DMS53 (cell line): ENCODE results near the gene SEC62.

ENCODE experiments used
- DNase-seq: peaks from one replicate; lab custom pipeline; 2025; lab: John Stamatoyannopoulos, UW

SEC62 gene

DNA sequence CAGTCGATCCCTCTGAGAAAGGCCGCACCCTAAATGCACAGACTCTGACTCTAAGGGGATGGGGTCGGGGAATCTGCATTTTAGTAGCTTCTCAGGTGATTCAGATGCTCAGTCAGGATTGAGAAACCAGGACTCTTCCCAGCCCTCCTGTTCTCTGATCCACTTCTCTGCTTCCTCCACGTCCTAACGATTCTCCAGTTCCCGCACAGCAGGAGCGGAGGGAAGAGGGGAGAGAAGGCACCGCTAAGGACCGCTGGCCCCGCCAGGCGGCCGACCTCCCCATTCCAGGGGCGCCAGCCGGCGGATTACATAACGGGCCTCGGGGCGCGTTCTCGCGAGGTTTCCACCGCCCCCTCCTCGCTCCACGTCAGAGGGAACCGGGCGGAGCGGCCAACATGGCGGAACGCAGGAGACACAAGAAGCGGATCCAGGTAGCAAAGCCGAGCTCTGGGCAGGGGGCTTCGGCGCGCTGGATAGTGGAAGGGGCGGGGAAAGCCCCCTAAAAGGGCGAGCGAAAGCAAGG lies at the start of gene SEC62:
Gene SEC62 (plus strand): TSS at position 380 of the 523 bp plus-strand sequence. CDS start 16 bp downstream, at position 396.
- DNase-seq: peak; percentile 95

DNA sequence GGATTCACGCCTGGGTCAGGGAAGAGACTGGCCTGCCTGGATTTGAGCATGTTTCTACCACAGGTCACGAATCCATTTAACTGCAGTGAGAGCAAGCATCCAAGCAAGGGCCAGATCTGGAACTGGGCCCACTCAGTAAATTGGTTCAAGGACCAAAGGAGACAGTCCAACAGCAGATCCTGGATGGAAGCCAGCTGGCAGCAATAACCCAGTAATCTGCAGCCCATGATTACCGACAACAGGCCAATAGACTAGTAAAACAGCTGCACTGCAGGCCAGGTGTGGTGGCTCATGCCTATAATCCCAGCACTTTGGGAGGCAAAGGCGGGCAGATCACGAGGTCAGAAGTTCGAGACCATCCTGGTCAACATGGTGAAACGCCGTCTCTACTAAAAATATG lies 43.4 kb upstream of the SEC62 start:
- peak; percentile 11 for DNase-seq

GRCh38 chr3:169923831-169924230 lies 42.8 kb upstream of the SEC62 start:
- no peak for DNase-seq

GRCh38 chr3:169929830-169930519 lies 36.6 kb upstream of the SEC62 start:
- DNase-seq: peak; percentile 61

DNA sequence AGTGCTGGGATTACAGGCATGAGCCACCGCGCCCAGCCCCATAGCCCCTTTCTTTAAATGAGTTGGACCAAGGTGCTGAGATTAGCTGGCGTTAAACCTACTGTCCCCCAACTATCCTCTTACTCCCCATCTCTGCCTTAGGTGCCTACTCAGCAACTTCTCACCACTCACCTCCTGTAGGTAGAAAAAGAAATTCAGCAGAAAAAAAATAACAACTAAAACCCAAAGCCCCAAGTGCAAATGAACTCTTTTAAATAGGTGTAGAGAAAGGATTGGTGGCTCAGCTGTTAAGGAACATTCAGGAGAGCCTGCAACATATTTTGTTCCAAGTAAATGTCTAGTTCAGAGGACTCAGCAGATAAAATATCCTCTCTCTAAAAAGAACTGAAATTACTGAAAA lies 35.8 kb upstream of the SEC62 start:
- DNase-seq: no peak

- DNase-seq: no peak
Observed at GRCh38 chr3:169931747-169932520, 34.7 kb upstream of the SEC62 start.

DNA sequence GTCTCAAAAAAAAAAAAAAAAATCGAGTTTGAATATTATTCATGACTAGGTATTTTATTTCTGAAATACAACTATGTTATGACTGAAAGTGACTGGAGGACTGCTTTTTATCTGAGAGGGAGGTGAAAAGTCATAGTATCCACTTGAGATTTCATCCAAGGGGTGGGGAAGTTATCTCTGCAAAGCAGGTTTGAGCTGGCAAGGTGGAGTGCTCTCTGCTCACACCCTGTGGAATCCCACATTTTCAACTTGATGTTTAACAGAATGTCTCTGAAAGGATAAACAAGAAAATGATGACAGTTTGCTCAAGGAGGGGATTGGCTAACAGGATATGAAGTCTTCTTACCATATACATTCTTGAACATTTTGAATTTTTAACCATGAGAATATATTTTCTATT lies 27.3 kb upstream of the SEC62 start:
- peak; percentile 22 for DNase-seq

GRCh38 chr3:169939751-169940150 lies 26.9 kb upstream of the SEC62 start:
- no peak for DNase-seq

- peak; percentile 59 for DNase-seq
Observed at GRCh38 chr3:169940470-169941181, 26.0 kb upstream of the SEC62 start.

DNA sequence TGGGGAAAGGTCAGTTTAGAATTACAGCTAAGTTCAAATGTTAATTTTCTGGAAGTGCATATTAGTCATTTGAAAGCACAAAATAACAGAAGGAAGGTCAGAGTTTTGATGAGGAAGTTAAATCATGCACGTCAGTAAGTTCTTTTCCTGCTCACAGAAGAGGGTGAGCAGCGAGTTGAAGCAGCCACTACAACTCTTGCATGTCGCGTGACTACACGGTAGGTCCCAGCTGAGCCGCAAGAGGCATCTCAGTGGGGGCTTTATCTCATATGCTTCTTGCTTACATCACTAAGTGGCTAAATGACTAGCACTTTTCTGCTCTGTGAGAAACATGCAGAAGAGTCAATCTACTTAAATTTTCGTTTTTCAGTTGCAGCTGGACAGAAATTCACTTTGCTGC lies 21.3 kb upstream of the SEC62 start:
- peak; percentile 37 for DNase-seq

DNA sequence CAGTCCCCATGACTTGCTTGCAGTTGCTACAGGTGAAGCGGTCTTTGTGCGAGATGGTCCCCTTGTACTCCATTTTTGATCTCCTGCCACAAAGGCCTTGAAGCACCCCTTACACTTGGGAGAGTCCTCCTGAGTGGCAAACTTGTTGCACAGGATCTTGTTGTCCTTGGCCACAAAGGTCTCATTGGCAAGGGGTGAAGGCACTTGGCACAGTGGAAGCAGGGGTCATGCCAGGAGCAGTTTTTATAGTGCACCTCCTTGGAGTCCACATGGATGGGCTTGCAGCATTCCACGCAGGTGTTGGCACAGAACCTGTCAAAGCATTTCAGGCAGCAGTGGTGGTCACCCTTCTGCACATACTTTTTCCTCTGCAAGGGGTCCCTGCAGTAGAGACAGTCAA lies 20.3 kb upstream of the SEC62 start:
- DNase-seq: no peak

GRCh38 chr3:169948559-169949448 lies 17.8 kb upstream of the SEC62 start:
- DNase-seq: peak; percentile 88

DNA sequence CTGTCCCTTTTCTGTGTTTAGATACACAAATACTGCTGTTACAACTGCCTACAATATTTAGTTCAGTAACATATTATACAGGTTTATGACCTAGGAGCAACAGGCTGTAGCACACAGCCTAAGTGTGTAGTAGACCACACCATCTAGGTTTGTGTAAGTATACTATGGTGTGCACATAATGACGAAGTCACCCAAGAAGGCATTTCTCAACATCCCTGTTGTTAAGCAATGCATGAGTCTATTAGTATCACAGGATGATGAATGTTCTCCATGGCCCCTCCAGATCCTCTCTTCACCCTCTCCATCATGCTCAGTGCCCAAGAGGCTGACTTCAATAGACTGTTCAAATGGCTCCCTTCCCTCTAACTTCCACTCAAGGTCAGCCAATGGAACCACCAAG lies 14.6 kb upstream of the SEC62 start:
- DNase-seq: no peak

DNA sequence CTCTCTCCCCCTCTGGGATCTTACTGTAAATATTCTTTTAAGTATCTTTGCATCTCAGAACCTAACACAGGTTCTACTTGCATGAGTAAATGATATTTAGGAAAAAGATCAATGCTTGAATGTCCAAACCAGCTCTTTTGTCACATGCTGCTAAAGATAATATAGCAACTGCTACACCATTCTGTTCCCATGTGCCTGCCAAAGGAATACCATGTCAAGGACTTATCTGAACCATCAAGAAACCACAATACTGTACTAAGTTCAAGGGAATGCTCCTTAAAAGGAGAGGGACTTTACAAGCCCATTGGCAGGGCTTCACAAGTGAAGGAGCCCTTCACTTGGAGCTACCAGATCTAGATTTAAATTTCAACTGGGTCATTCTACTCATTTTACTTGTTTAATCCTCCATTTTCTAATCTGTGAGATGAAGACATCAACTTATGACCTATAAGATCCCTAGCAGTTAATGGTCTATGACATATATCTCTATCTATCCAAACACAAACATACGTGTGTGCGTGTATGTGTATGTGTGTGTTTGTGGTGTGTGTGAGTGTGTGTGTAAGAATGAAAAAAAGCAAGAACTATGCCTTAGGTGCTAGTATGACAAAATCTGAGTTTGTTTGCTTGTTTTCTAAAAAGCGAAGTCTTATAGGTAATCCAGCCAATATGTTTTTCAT lies 13.0 kb upstream of the SEC62 start:
- no peak for DNase-seq

DNA sequence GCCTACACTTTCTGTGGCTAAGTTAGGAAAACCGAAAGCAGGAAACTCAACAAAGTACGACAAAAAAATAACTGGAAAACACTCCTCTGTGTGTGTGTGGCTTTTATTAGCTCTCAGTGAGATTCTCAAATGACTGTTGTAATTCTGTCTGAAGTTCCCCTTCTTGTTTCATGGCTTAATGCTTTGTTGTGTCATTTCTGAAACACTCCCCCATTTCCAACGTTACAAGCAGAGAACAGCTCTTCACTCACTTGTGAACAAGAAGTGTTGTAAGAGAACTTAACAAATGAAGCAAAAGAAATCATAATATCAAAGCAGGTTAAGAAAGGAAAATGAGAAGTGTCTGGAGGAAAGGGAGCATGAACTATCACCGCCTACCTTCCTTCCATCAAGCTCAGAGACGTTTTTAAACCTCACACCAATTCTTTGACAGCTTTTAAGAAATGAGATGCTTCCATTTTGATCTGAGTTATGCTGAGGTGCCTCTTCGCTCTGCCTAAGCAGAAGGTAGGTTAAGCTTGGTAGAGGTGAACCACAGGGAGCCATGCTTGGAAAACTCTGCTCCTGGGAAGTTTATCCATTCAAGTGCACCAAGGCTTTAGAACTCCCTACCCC lies 12.4 kb upstream of the SEC62 start:
- DNase-seq: no peak

DNA sequence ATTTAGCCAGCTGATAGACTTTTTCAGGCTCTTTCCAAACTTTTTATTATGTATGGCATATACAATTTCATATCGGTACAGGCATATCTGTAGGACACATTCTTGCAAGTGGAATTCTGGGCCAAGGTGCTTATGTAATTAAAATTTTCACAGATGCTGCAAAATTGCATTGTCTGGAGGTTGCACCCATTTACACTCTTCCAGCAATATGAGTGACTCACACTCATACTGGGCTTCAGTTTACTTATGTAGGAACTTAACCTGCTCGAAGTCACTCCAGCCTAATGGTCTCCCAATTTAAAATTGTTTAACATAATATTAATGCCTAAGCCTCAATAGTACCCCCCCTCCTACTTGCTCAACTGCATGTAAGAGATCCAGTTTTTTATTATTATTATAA lies 11.2 kb upstream of the SEC62 start:
- DNase-seq: no peak

- DNase-seq: no peak
Observed at GRCh38 chr3:169964176-169964575, 2.4 kb upstream of the SEC62 start.

GRCh38 chr3:169965562-169966427 lies 812 bp upstream of the SEC62 start:
- DNase-seq: peak; percentile 65
